GM12801 (cell line): Measurements from ENCODE around the gene ABL1.

Experiments used
- TF ChIP-seq, protein P1 (sequence below): IDR thresholded peaks from one replicate; pipeline ENCODE4 v1.5.1; 2011; ENCODE audit warnings: control low read depth; ENCODE audit not compliant: insufficient read length; ENCODE audit errors: extremely low read depth

Gene ABL1

DNA sequence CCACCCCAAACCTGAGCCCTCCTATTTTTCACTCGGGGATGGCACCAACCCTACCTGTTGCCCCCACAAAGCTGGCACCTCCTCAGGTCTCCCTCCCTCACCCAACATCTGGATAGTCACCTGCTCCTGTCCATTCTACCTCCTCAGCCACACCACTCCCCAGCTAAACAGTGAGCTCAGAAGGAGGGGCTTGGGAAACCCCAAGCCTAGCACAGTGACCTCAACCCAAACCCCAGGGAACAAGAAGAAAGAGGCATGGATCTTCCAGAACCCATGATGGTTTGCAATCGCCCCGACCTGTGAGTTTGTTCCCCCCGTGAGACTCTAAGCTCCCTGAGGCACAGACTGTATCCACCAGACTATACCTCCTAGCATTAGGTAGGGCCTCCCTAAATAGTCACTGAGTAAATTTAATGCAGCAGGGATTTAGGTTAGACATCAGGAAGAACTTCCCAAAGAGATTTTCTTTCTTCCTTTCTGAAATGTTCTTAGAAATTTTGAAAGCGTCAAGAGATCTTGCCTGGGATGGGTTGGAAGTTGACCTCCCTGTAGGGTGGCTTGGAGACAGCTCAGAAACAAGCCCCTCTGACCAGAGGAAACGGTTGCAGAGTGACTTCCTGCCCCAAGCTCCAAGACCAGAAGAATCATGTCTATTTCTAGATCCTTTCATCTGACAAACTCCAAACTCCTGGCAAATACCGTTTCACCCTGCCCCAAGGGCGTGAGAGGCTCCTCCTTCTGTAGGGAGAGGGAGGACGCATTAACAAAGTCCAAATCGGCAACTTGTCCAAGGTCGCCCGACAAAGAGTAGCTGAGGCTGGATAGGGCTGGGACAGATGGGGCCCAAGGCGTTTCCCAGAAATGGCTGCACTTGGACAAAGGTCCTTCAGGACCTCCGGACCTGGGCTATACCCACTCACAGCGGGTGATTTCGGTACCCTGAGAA lies 99.9 kb downstream of the ABL1 start:
- TF ChIP-seq, protein P1, sequence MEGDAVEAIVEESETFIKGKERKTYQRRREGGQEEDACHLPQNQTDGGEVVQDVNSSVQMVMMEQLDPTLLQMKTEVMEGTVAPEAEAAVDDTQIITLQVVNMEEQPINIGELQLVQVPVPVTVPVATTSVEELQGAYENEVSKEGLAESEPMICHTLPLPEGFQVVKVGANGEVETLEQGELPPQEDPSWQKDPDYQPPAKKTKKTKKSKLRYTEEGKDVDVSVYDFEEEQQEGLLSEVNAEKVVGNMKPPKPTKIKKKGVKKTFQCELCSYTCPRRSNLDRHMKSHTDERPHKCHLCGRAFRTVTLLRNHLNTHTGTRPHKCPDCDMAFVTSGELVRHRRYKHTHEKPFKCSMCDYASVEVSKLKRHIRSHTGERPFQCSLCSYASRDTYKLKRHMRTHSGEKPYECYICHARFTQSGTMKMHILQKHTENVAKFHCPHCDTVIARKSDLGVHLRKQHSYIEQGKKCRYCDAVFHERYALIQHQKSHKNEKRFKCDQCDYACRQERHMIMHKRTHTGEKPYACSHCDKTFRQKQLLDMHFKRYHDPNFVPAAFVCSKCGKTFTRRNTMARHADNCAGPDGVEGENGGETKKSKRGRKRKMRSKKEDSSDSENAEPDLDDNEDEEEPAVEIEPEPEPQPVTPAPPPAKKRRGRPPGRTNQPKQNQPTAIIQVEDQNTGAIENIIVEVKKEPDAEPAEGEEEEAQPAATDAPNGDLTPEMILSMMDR, result no peak

DNA sequence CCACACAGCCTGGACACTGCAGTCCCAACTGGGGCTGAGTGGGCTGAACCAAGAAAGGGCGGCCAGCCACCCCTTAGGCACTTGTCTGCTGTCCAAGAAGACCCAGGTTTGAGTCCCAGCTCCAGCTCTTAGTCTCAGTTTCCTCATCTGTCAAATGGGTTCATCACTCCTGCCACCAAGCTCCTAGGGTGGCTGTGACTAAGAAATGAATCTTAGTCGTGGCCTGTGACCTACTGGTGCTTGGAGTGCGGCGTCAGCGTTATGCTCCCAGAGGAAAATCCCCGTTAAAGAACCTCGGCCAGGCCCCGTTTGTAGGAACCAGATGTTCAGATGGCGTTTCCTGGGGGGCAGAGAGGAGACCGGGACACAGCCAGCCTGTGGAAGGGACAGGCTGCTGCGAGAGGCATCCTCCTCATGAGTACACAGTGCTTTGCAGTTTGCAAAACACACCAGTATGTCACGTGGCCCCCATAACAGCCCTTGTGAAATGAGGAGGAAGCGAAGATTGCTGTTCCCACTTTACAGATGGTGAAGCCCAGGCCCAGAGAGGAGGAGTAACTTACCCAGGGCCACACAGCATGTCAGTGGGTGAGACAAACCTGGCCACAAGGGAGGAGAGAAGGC lies 100.7 kb downstream of the ABL1 start:
- TF ChIP-seq, protein P1, result no peak

DNA sequence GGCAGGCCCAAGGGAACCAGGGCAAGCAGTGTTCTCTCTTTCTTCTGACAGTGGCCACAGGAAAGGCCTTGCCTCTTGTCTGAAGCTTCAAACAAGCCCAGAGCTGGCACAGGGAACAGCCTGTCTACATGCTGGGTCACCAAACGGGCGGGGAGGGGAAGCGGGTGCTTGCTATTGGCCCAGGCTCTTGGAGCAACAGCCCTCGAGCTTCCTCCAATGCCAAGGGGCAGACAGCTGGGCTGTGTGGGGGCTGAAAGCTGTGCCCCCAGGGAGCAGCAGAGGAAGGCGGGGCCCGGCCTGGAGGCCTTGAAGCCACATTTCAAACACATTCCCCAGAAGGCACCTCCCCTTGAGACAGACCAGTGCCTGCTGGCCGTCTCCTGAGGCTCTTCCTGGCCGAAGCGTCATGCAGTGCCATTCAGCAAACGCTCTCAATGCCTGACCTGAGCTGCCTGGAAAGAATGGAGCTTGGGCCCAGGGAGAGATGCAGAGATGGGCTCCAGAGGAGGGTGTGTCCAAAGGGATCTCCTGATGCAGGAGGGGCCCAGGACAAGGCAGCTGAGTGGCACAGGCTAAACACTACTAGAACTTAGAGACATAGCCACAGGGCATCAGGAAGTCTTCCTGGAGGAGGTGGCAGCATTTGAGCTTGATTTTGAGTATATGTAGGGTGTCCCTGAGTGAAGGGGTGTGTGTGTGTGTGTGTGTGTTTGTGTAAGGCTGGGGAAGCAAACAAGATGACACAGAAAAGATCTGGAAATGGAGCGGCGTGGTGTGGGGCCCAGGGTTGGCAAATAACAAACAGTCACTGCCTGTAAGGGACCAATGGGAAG lies 101.4 kb downstream of the ABL1 start:
- TF ChIP-seq, protein P1, result no peak
